SK-N-SH treated with all-trans-retinoic acid at 6 μM for 48 hours (cell line): ENCODE results near the gene TBCD.

Source experiments
- ATAC-seq: fragments of 200-7000 bp; cut with Tn5 transposase; 3 replicates; pipeline ENCODE4 v1.9.1; 2020; ENCODE audit warnings: mild to moderate bottlenecking, moderate library complexity
- ARNTL ChIP-seq: fragments of 450-650 bp; formaldehyde crosslinking; IDR thresholded peaks from 2 replicates; pipeline ENCODE4 v1.5.0; 2020; ENCODE audit warnings: low read depth, mild to moderate bottlenecking, moderate library complexity, borderline replicate concordance
- BACH2 ChIP-seq: fragments of 250-450 bp; sonication (Bioruptor Pico); IDR thresholded peaks from 2 replicates; pipeline ENCODE4 v1.9.0; 2021; ENCODE audit warnings: mild to moderate bottlenecking, borderline replicate concordance
- ESRRG ChIP-seq: fragments of 250-450 bp; sonication (Bioruptor Pico); IDR thresholded peaks from 2 replicates; pipeline ENCODE4 v1.6.1; 2021; ENCODE audit warnings: mild to moderate bottlenecking
- GLIS3 ChIP-seq: fragments of 250-450 bp; sonication (Bioruptor Pico); IDR thresholded peaks from 2 replicates; pipeline ENCODE4 v1.5.0; 2020; ENCODE audit warnings: mild to moderate bottlenecking, moderate library complexity
- ISL1 ChIP-seq: fragments of 250-450 bp; sonication (Bioruptor Pico); IDR thresholded peaks from 2 replicates; pipeline ENCODE4 v2.1.2; 2022; ENCODE audit warnings: mild to moderate bottlenecking, moderate library complexity
- OSR1 ChIP-seq: fragments of 250-450 bp; sonication (Bioruptor Pico); IDR thresholded peaks from 2 replicates; pipeline ENCODE4 v1.8.0; 2022; ENCODE audit warnings: moderate library complexity, mild to moderate bottlenecking, inconsistent platforms
- PPARA ChIP-seq: fragments of 250-450 bp; sonication (Bioruptor Pico); IDR thresholded peaks from 2 replicates; pipeline ENCODE4 v1.5.0; 2020; ENCODE audit warnings: mild to moderate bottlenecking, borderline replicate concordance
- SNAI2 ChIP-seq: fragments of 250-450 bp; sonication (Bioruptor Pico); IDR thresholded peaks from 2 replicates; pipeline ENCODE4 v1.5.0; 2020; ENCODE audit warnings: mild to moderate bottlenecking, moderate library complexity
- TCF4 ChIP-seq: fragments of 250-450 bp; sonication (Bioruptor Pico); IDR thresholded peaks from 2 replicates; pipeline ENCODE4 v1.8.0; 2021; ENCODE audit warnings: mild to moderate bottlenecking, moderate library complexity, borderline replicate concordance
- TOX ChIP-seq: fragments of 250-450 bp; sonication (Bioruptor Pico); IDR thresholded peaks from 2 replicates; pipeline ENCODE4 v1.8.0; 2021; ENCODE audit warnings: mild to moderate bottlenecking, moderate library complexity, borderline replicate concordance
- TSHZ2 ChIP-seq: fragments of 250-450 bp; sonication (Bioruptor Pico); IDR thresholded peaks from 2 replicates; pipeline ENCODE4 v1.5.0; 2020; ENCODE audit warnings: mild to moderate bottlenecking, moderate library complexity
- ZC3H10 ChIP-seq: fragments of 250-450 bp; sonication (Bioruptor Pico); IDR thresholded peaks from 2 replicates; pipeline ENCODE4 v1.5.1; 2021; ENCODE audit warnings: mild to moderate bottlenecking, moderate library complexity
- ZFP30 ChIP-seq: fragments of 450-650 bp; formaldehyde crosslinking; IDR thresholded peaks from 2 replicates; pipeline ENCODE4 v1.5.0; 2022; ENCODE audit warnings: mild to moderate bottlenecking, moderate library complexity
- ZNF565 ChIP-seq: fragments of 450-650 bp; formaldehyde crosslinking; conservative IDR thresholded peaks from 2 replicates; pipeline ENCODE4 v1.5.0; 2020; ENCODE audit warnings: low read depth, mild to moderate bottlenecking, moderate library complexity
- ZNF70 ChIP-seq: fragments of 450-650 bp; formaldehyde crosslinking; IDR thresholded peaks from 2 replicates; pipeline ENCODE4 v1.5.0; 2020; ENCODE audit warnings: mild to moderate bottlenecking, moderate library complexity
- ZNF8 ChIP-seq: fragments of 450-650 bp; formaldehyde crosslinking; IDR thresholded peaks from 2 replicates; pipeline ENCODE4 v1.5.0; 2020; ENCODE audit warnings: mild to moderate bottlenecking, moderate library complexity
- TF ChIP-seq, protein P1 (sequence below): fragments of 250-450 bp; sonication (Bioruptor Pico); IDR thresholded peaks from 2 replicates; pipeline ENCODE4 v1.8.0; 2020; ENCODE audit warnings: mild to moderate bottlenecking, moderate library complexity, borderline replicate concordance
- TF ChIP-seq, protein P2 (sequence below): fragments of 250-450 bp; sonication (Bioruptor Pico); IDR thresholded peaks from 2 replicates; pipeline ENCODE4 v1.8.0; 2021; ENCODE audit warnings: low read depth, mild to moderate bottlenecking, moderate library complexity, borderline replicate concordance
- TF ChIP-seq, protein P3 (sequence below): fragments of 250-450 bp; sonication (Bioruptor Pico); IDR thresholded peaks from 2 replicates; pipeline ENCODE4 v1.5.1; 2020; ENCODE audit warnings: low read depth, mild to moderate bottlenecking, moderate library complexity

The TBCD gene

DNA sequence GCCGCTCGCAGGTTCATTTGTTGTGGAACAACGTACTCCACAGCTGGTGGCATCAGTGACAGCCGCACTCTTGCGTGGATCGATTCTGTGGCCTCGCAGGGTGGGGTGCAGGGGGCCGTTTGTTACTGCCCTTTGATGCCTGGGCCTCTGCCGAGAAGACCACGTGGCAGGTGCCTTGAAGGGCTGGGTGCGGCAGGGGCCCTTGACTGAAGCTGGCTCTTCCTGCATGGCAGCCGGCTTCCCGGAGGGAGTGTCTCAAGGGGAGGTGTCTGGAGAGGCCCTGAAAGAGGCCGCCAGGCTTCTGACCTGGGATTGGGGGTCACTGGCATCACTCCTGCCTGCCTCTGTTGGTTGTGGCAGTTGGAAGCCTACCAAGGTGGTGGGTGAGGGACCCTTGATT, 43.8 kb downstream of the TBCD start:
- no peak for TF ChIP-seq ZNF8
- no peak for TF ChIP-seq TCF4 (CRISPR knock-in tag)
- no peak for TF ChIP-seq GLIS3 (CRISPR knock-in tag)
- no peak for TF ChIP-seq ESRRG (CRISPR knock-in tag)
- no peak for ATAC-seq

- ATAC-seq: no peak
- TF ChIP-seq, protein P1, sequence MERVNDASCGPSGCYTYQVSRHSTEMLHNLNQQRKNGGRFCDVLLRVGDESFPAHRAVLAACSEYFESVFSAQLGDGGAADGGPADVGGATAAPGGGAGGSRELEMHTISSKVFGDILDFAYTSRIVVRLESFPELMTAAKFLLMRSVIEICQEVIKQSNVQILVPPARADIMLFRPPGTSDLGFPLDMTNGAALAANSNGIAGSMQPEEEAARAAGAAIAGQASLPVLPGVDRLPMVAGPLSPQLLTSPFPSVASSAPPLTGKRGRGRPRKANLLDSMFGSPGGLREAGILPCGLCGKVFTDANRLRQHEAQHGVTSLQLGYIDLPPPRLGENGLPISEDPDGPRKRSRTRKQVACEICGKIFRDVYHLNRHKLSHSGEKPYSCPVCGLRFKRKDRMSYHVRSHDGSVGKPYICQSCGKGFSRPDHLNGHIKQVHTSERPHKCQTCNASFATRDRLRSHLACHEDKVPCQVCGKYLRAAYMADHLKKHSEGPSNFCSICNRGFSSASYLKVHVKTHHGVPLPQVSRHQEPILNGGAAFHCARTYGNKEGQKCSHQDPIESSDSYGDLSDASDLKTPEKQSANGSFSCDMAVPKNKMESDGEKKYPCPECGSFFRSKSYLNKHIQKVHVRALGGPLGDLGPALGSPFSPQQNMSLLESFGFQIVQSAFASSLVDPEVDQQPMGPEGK (CRISPR knock-in tag): no peak
- TF ChIP-seq TSHZ2 (CRISPR knock-in tag): no peak
- no peak for TF ChIP-seq OSR1 (CRISPR knock-in tag)
- no peak for TF ChIP-seq SNAI2 (CRISPR knock-in tag)
- TF ChIP-seq, protein P2, sequence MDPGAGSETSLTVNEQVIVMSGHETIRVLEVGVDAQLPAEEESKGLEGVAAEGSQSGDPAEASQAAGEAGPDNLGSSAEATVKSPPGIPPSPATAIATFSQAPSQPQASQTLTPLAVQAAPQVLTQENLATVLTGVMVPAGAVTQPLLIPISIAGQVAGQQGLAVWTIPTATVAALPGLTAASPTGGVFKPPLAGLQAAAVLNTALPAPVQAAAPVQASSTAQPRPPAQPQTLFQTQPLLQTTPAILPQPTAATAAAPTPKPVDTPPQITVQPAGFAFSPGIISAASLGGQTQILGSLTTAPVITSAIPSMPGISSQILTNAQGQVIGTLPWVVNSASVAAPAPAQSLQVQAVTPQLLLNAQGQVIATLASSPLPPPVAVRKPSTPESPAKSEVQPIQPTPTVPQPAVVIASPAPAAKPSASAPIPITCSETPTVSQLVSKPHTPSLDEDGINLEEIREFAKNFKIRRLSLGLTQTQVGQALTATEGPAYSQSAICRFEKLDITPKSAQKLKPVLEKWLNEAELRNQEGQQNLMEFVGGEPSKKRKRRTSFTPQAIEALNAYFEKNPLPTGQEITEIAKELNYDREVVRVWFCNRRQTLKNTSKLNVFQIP (CRISPR knock-in tag): no peak
- no peak for TF ChIP-seq ZC3H10 (CRISPR knock-in tag)
- TF ChIP-seq ZNF565: no peak
- TF ChIP-seq ESRRG (CRISPR knock-in tag): no peak
- no peak for TF ChIP-seq PPARA
- no peak for TF ChIP-seq ISL1 (CRISPR knock-in tag)
- TF ChIP-seq, protein P3, sequence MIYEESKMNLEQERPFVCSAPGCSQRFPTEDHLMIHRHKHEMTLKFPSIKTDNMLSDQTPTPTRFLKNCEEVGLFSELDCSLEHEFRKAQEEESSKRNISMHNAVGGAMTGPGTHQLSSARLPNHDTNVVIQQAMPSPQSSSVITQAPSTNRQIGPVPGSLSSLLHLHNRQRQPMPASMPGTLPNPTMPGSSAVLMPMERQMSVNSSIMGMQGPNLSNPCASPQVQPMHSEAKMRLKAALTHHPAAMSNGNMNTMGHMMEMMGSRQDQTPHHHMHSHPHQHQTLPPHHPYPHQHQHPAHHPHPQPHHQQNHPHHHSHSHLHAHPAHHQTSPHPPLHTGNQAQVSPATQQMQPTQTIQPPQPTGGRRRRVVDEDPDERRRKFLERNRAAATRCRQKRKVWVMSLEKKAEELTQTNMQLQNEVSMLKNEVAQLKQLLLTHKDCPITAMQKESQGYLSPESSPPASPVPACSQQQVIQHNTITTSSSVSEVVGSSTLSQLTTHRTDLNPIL (CRISPR knock-in tag): no peak
- no peak for TF ChIP-seq ZFP30 (CRISPR knock-in tag)
Observed at GRCh38 chr17:82797061-82797460, 45.2 kb downstream of the TBCD start.

DNA sequence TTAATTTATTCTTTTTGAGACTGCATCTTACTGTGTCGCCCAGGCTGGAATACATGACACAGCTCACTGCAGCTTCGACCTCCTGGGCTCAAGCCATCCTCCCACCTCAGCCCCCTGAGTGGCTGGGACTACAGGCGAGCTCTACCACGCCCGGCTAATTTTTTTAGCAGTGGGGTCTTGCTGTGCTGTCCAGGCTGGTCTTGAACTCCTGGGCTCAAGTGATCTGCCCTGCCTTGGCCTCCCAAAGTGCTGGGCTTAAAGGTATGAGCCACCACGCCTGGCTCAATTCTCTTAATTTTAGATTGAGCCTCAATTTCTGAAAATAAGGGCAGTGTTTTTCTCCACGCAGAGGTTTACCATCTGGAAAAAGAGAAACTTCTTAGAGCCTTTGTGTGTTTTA, 46.9 kb downstream of the TBCD start:
- TF ChIP-seq ZNF8 (no peak), ARNTL (CRISPR knock-in tag) (no peak)
- ATAC-seq: no peak

DNA sequence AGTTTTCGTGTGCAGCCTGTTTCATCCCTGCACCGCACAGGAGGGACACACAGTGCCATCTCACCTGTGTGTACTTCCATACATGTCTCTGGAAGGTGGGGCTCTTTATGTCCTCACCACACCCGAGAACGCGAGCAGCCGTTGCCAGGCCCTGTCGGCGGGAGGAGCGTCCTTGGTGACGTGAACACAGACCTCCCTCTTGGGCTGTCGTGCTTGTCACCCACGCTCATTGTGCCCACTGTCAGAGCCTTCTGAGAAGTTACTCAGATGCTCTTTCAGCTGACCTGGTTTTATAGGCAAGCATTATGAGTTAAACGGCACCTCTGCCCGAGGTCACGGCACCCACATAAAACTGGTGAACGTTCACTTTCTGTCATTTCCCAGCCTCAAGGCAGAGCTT, 47.7 kb downstream of the TBCD start:
- TF ChIP-seq OSR1 (CRISPR knock-in tag): no peak
- TF ChIP-seq BACH2: no peak
- TF ChIP-seq PPARA: no peak
- TF ChIP-seq ARNTL (CRISPR knock-in tag): no peak
- no peak for ATAC-seq

GRCh38 chr17:82800885-82801284, 49.0 kb downstream of the TBCD start:
- no peak for TF ChIP-seq ARNTL (CRISPR knock-in tag)
- TF ChIP-seq ZNF70 (CRISPR knock-in tag): no peak
- no peak for TF ChIP-seq ZNF565
- no peak for TF ChIP-seq ZC3H10 (CRISPR knock-in tag)
- TF ChIP-seq ESRRG (CRISPR knock-in tag): no peak
- TF ChIP-seq TOX (CRISPR knock-in tag): no peak
- no peak for TF ChIP-seq OSR1 (CRISPR knock-in tag)
- TF ChIP-seq, all 23 proteins: peak for 0
- no peak for ATAC-seq
